UCSD-AML1 (cell line): ENCODE data around the gene SLCO6A1.
A peak's percentile ranks its signal among the peaks of the same experiment; 100 is the strongest.

Source experiments
- DNase-seq: peaks from one replicate; lab custom pipeline; 2025; ENCODE audit not compliant: unreplicated experiment; lab: John Stamatoyannopoulos, UW

Gene SLCO6A1

DNA sequence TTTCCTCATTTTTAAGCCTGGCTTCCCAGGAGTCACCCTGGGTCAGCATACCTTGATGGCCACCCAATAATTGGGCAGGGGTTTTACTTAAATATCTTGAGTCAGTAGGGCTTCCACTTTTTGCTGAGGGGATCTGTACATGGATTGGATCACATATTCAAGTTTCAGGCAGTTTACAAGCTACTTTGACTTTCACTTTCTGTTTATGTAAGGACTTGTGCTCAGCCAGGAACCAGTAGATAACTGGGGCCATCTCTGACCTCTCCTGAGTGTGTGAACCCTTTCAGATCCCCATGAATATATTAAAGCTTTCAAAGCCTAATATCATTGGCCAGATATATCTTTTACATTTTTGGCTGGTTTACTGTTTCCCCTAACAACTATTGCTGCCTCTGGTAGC, 45.1 kb downstream of the SLCO6A1 start:
- no peak for DNase-seq

DNA sequence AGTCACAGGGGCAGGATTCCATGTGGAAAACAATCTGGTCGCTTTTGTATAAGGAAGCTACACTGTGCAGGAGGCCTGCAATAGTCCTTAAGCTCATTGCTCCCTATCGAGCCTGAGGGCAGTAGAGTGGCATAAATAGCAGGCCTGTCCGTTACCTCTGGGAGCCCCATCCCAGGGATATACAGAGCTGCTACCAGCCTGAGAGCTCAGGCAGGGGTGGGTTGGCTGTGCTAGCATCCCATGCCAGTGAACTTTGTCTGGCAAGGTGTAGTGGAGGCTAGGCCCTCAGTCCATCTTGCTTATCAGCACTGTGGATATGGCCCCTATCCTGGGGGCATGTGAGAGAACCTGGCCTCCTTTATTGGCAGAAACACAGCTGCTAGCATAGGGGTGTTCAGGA, 47.7 kb downstream of the SLCO6A1 start:
- DNase-seq = no peak

DNA sequence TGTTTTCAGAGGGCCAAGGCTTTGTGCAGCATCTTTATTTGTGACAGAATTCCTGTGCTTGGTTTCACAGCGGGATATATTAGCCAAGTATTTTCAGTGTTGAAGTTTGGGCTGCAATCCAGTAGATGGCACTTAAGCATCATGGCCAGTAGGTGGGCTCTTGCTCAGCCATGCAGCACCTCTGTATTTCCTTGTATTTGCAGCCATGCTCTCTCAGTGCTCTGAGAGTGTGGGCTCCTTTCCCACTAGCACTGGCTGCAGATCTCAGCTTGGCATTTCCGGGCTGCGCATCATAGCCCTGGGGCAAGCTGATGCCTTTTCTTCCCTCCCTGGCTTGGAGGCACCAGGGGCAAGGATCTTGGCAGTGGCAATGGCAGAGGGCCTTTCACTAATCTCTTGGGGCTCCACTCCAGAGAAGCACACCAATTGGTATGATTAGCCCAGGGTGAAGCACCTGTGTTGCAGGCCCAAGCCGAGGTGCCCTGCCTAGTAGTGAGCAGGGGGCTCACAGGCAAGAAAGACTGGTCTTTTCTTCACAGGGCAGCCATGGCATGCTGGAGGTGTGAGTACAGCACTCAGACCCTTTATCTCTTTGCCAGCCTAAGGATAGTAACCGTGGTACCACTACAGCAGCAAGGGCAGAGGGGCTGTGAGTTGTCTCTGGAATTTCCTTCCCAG, 48.3 kb downstream of the SLCO6A1 start:
- peak; percentile 14 for DNase-seq

DNA sequence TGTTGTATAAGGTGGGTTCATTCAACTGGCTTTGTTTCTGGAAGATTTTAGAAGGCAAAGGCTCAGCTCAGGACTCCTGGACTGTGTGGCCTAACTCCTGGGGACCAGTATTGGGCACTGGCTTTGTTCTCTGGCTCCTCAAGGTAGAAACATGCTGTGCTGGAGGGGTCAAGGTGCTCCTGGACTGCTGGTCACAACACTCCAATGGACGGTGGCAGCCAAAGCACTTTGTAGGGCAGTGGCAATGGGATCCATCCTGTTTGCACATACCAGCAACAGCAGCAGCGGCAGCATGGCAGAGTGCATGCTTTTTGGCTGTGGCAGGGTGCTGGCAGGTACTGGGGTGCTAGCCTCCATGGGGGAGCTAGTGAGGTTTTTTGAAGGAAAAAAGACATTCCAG, 65.3 kb downstream of the SLCO6A1 start:
- no peak for DNase-seq

DNA sequence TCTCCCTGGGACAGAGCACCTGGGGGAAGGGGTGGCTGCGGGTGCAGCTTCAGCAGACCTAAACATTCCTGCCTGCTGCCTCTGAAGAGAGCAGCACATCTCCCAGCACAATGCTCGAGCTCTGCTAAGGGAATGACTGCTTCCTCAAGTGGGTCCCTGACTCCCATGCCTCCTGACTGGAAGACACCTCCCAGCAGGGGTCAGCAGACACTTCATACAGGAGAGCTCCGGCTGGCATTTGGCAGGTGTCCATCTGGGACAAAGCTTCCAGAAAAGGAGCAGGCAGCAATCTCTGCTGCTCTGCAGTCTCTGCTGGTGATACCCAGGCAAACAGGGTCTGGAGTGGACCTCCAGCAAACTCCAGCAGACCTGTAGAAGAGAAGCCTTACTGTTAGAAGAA, 77.2 kb downstream of the SLCO6A1 start:
- no peak for DNase-seq

DNA sequence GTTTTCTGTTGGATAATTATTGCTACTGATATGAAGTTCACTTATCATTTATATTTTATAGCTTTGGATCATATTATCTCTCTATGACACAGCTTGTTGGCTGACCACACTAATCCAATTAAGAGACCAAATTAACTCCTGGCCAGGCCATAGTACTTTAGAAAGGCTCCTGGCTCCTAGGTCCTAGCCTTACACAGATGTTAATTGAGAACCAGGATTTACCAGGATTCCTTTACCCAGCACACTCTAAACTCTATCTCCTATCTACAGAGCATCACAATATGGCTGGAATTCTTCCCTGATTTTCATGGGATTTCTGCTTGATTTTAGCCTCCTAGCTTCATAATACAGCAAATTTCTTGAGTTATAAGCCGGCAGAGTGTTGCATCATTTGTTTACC, 80.3 kb downstream of the SLCO6A1 start:
- DNase-seq = no peak

DNA sequence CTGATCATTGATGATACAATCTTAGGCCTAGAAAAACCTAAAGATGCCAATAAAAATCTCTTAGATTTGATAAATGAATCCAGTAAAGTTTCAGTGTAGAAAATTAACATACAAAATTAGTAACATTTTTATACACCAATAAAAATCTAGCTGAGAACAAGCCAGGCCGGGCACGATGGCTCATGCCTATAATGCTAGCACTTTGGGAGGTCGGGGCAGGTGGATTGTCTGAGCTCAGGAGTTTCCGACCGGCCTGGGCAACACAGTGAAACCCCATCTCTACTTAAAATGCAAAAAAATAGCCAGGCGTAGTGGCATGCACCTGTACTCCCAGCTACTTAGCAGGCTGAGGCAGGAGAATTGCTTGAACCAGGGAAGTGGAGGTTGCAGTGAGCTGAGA, 84.4 kb downstream of the SLCO6A1 start:
- no peak for DNase-seq

DNA sequence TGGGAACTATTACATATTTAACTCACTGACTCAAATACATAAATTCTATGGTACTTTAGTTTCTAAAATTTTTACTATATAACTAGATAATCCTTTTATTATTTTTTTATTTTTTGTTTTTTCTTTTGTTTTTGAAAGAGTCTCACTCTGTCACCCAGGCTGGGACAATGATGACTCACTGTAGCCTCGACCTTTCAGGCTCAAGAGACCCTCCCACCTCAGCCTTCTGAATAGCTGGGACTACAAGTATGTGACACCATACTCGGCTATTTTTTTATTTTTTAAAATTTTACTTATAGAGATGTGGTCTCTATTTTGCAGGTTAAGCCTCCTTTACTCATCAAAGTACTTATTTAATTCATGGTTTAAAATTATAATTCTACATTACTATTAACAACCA, 110.6 kb downstream of the SLCO6A1 start:
- DNase-seq = no peak

DNA sequence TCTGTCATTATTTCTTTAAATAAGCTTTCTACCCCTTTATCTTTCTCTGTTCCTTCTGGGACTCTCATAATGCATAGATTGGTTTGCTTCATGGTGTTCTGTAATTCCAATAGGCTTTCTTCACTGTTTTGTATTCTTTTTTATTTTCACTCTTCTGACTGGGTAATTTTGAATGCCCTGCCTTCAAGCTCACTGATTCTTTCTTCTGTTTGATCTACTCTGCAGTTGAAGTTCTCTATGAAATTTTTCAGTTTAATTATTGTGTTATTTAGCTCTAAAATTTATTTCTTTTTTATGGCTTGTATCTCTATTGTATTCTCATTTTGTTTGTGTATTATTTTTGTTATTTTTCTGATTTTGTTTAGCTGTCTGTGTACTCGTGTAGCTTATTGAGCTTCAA, 113.4 kb downstream of the SLCO6A1 start:
- no peak for DNase-seq

DNA sequence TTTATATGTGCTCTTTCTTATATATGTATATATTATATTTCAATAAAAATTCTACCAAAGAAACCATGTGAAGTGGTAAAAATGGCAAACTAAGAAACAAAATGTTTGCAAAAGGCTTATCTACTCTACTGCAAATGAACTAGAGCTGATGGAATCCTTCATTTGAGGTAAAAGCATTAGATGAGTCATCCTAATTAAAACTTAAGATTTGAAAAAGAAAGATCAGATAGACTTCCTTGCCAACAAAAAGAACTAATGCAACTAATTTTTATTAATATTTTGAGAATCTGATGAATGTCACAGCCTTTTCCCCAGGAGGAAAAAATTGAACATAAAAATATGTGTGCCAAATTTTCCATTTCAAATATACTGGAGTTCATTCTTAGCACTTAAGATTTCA, 118.6 kb downstream of the SLCO6A1 start:
- no peak for DNase-seq

DNA sequence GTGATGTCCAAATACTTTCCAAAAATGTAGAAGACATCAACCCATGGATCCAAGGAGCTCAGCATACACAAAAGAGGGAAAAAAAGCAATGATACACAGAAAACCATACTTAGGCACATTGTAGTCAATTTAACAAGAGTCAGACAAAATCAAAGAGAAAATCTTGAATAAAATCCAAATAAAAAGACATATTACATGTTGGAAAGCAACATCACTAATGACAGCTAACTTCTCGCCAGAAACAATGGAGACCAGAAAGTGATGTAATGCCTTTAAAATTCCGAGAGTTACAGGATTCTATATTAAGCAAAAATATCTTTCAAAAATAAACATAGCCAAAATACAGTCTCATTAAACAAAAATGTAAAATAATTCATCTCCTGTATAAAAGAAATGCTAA, 122.9 kb downstream of the SLCO6A1 start:
- DNase-seq = no peak

DNA sequence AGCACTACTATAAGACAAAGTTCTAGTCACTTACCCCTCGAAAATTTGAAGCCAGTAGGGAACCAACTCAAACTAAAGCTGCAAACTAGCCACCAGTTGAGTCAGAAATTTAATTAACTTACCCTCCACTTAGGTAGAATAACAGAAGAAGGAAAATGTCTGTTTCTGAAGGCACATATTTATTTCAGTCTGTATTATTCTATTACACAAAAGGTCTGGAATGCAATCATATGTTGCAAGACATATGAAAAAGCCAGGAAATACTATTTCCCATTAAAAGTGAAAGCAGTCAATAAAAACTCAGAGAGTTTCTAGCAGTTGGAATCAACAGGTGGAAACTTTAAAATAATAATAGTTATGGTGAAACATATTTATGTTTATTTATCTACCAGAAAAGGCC, 123.5 kb downstream of the SLCO6A1 start:
- DNase-seq = no peak

DNA sequence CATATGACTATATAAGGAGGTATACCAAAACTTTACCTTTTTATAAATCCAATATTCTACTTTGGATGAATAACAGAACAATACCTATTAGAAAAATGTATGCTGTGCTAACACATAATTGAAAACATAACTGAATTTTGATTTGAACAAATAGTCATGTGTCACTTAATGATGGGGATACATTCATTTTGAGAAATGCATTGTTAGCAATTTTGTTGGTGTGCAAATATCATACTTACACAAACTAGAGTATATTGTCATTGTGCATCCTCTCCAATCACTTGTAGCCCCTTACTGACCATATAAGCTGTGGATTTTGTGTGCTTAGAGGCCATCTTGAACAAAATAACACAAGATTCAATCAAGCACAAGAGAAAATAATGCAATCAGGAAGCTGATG, 130.4 kb downstream of the SLCO6A1 start:
- no peak for DNase-seq

DNA sequence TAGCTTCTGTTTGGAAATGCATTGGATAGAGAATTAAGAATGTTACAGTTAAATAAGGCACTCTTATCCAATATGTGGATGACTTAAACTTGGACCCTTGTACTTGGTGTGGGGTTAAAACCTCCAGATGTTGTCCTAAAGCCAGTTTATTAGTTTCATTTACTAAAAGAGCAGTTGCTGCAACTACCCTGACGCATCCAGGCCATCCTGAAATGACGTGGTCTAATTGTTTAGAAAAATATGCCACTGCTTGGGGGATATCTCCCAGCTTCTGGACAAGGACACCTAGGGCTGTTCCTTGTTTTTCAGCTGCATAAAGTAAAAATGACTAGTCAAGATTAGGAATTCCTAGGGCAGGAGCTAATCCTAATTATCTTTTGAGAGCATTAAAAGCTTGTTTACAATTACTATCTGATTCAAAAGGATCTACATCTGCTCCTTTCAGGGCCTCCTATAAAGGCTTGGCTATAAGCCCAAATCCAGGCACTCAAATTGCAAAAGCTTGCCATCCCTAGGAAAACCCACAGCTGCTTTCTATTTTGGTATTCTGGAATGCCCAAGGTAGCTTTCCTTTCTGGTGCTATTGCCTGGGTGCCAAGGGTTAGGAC, 157.0 kb downstream of the SLCO6A1 start:
- DNase-seq = no peak

DNA sequence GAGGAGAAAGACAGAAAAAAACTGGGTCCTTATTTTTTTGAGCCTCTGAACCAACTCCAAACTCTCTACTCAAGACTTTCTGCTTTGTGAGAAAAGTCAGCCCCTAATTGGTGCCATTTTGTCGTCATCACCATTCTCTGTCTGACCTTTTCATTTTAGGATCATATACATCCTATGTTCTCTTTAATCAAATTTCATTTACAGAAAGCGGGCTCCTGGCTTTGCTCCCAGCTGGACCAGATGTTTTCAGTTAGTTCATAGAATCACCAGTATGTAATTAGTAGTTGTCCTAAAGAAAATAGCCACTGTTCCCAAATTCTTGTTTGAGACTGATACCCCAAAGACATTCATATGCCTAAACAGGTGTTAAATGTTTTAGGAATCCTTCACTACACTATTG, 174.1 kb downstream of the SLCO6A1 start:
- DNase-seq = no peak
